K562 (cell line): ENCODE data around the gene SDK1.

Experiments used
- CBFB ChIP-seq: sonication (generic); formaldehyde crosslinking; IDR thresholded peaks from 2 replicates; pipeline ENCODE4 v1.4.0; 2020; ENCODE audit warnings: mild to moderate bottlenecking, missing genetic modification reagents
- CREM ChIP-seq: IDR thresholded peaks from 2 replicates; pipeline ENCODE4 v1.6.1; 2014; ENCODE audit warnings: antibody characterized with exemption, low read depth
- EP300 ChIP-seq: IDR thresholded peaks from 2 replicates; pipeline ENCODE4 v1.6.1; 2012; ENCODE audit warnings: low read length, improper control_type of control experiment
- KDM5B ChIP-seq: fragments of 200-600 bp; sonication (generic); IDR thresholded peaks from 2 replicates; pipeline ENCODE4 v1.6.1; 2012; ENCODE audit warnings: low read depth, mild to moderate bottlenecking, moderate library complexity, low read length, control low read depth, inconsistent platforms; ENCODE audit not compliant: insufficient replicate concordance
- MAX ChIP-seq: sonication (generic); formaldehyde crosslinking; IDR thresholded peaks from 2 replicates; pipeline ENCODE4 v1.9.0; 2022; ENCODE audit warnings: mild to moderate bottlenecking, missing genetic modification reagents
- POLR2A ChIP-seq: fragments of 450-650 bp; conservative IDR thresholded peaks from 2 replicates; pipeline ENCODE4 v1.6.1; 2016
- POLR2AphosphoS5 ChIP-seq: IDR thresholded peaks from 2 replicates; pipeline ENCODE4 v1.6.1; 2011; ENCODE audit warnings: mild to moderate bottlenecking, low read depth, low read length, moderate library complexity; ENCODE audit not compliant: control insufficient read depth, insufficient read depth
- SMARCC2 ChIP-seq: fragments of 450-650 bp; IDR thresholded peaks from 2 replicates; pipeline ENCODE4 v1.6.1; 2017; ENCODE audit warnings: antibody characterized with exemption, moderate library complexity, mild to moderate bottlenecking, low read depth
- SREBF1 ChIP-seq: fragments of 150-350 bp; IDR thresholded peaks from 2 replicates; pipeline ENCODE4 v1.6.1; 2014; ENCODE audit warnings: antibody characterized with exemption, low read depth, low read length, borderline replicate concordance
- ZBTB33 ChIP-seq: sonication (generic); formaldehyde crosslinking; IDR thresholded peaks from 2 replicates; pipeline ENCODE4 v1.8.1; 2023; ENCODE audit warnings: mild to moderate bottlenecking, missing genetic modification reagents
- ZBTB7A ChIP-seq: IDR thresholded peaks from 2 replicates; pipeline ENCODE4 v1.6.1; 2011; ENCODE audit warnings: low read depth, mild to moderate bottlenecking, low read length, moderate library complexity, borderline replicate concordance; ENCODE audit not compliant: control insufficient read depth
- ZNF41 ChIP-seq: fragments of 250-450 bp; sonication (Bioruptor Pico); conservative IDR thresholded peaks from 2 replicates; pipeline ENCODE4 v1.4.0; 2020; ENCODE audit warnings: mild to moderate bottlenecking
- TF ChIP-seq, protein P1 (sequence below): sonication (generic); formaldehyde crosslinking; IDR thresholded peaks from 2 replicates; pipeline ENCODE4 v1.8.1; 2023; ENCODE audit warnings: missing genetic modification reagents, mild to moderate bottlenecking, borderline replicate concordance
- TF ChIP-seq, protein P2 (sequence below): fragments of 450-650 bp; conservative IDR thresholded peaks from 2 replicates; pipeline ENCODE4 v1.6.1; 2016; ENCODE audit warnings: missing genetic modification characterization, low read depth, mild to moderate bottlenecking, control low read depth, missing compliant biosample characterization

- TF ChIP-seq SREBF1 (no peak), EP300 (no peak), SMARCC2 (no peak), CBFB (CRISPR knock-in tag) (no peak), ZBTB7A (no peak), MAX (no peak), KDM5B (no peak), POLR2A (no peak), CREM (no peak), POLR2AphosphoS5 (no peak), ZBTB33 (CRISPR knock-in tag) (no peak), ZNF41 (CRISPR knock-in tag) (no peak)
- TF ChIP-seq, protein P1, sequence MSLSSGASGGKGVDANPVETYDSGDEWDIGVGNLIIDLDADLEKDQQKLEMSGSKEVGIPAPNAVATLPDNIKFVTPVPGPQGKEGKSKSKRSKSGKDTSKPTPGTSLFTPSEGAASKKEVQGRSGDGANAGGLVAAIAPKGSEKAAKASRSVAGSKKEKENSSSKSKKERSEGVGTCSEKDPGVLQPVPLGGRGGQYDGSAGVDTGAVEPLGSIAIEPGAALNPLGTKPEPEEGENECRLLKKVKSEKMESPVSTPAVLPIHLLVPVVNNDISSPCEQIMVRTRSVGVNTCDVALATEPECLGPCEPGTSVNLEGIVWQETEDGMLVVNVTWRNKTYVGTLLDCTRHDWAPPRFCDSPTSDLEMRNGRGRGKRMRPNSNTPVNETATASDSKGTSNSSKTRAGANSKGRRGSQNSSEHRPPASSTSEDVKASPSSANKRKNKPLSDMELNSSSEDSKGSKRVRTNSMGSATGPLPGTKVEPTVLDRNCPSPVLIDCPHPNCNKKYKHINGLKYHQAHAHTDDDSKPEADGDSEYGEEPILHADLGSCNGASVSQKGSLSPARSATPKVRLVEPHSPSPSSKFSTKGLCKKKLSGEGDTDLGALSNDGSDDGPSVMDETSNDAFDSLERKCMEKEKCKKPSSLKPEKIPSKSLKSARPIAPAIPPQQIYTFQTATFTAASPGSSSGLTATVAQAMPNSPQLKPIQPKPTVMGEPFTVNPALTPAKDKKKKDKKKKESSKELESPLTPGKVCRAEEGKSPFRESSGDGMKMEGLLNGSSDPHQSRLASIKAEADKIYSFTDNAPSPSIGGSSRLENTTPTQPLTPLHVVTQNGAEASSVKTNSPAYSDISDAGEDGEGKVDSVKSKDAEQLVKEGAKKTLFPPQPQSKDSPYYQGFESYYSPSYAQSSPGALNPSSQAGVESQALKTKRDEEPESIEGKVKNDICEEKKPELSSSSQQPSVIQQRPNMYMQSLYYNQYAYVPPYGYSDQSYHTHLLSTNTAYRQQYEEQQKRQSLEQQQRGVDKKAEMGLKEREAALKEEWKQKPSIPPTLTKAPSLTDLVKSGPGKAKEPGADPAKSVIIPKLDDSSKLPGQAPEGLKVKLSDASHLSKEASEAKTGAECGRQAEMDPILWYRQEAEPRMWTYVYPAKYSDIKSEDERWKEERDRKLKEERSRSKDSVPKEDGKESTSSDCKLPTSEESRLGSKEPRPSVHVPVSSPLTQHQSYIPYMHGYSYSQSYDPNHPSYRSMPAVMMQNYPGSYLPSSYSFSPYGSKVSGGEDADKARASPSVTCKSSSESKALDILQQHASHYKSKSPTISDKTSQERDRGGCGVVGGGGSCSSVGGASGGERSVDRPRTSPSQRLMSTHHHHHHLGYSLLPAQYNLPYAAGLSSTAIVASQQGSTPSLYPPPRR (CRISPR knock-in tag), result no peak
- TF ChIP-seq, protein P2, sequence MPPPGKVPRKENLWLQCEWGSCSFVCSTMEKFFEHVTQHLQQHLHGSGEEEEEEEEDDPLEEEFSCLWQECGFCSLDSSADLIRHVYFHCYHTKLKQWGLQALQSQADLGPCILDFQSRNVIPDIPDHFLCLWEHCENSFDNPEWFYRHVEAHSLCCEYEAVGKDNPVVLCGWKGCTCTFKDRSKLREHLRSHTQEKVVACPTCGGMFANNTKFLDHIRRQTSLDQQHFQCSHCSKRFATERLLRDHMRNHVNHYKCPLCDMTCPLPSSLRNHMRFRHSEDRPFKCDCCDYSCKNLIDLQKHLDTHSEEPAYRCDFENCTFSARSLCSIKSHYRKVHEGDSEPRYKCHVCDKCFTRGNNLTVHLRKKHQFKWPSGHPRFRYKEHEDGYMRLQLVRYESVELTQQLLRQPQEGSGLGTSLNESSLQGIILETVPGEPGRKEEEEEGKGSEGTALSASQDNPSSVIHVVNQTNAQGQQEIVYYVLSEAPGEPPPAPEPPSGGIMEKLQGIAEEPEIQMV (tag), result no peak
Measured at GRCh38 chr7:4074407-4074806, 773.4 kb downstream of the SDK1 start.
